Measurements from ENCODE around the gene DENND5A. TPM values are rescaled to one million over a fixed set of nuclear protein-coding genes. Genes with fewer than 3 reads are reported as not detected.

The DENND5A gene
- total and polyA plus RNA-seq, 2 of the 8 experiments (the other 6 are each of a cell fraction or from before 2014, with no cell fraction given) = 65.7 to 139 TPM

DNA sequence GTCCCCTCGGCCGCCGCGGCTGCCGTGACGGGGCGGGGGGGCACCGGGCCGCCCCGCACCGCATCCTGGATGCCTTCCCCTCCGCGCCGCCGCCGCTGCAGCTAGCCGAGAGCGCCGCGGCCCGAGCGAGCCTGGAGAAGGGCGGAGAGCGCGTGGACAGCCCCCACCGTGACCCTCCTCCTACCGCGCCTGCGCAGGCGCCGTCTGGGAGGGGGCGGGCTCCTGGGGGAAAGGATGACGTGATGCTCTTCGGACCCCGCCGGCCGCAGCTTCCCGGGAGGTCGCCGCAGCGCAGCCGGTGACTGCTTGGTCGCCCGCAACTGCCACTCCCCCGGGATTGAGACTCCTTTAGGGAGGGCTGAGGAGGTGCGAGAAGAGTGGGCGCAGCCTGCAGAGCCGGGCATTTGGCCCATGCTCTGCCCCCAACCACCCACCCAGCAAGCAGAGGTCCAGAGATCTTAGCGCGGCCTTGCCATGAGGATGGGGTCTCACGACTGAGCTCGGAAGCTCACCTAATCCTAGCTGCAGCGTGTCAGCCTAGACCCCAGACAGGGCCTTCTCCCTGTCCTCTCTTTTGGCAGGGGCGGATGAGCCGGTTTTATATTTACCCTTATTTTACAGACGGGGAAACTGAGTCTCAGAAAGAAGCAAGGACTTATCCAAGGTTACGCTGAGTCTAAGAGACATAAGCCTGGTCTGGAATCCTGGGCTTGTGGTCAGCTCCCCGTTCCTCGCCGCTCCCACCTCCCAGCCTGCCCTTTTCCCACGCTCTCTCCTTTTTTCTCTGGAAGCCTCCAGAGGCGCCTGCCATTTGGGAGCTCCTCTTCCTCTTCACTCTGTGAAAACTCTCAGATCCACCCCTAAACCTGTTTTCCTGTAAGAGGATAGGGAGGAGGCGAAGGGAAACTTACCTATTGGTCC, at the start of gene DENND5A (continued):
- TF ChIP-seq, protein P1, sequence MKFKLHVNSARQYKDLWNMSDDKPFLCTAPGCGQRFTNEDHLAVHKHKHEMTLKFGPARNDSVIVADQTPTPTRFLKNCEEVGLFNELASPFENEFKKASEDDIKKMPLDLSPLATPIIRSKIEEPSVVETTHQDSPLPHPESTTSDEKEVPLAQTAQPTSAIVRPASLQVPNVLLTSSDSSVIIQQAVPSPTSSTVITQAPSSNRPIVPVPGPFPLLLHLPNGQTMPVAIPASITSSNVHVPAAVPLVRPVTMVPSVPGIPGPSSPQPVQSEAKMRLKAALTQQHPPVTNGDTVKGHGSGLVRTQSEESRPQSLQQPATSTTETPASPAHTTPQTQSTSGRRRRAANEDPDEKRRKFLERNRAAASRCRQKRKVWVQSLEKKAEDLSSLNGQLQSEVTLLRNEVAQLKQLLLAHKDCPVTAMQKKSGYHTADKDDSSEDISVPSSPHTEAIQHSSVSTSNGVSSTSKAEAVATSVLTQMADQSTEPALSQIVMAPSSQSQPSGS (IDR thresholded peaks at IDR 0.05; ENCODE audit: low read length) = peak; percentile 92; the same call in 1 of the 2 replicates
- peak in 1 of 2 experiments; percentile 40; a peak in 1 of 4 replicates for TF ChIP-seq SIN3A (conservative IDR thresholded peaks at IDR 0.05 in 1 of 2, IDR thresholded peaks at IDR 0.05 in 1 of 2; ENCODE audit: low read depth in 1 of 2, low read length in 2 of 2)
- peak; percentile 71 to 87 for TF ChIP-seq POLR2A (IDR thresholded peaks at IDR 0.05; ENCODE audit: control extremely low read depth in 1 of 2, low read depth in 2 of 2, low read length in 2 of 2)
- TF ChIP-seq EP300 (IDR thresholded peaks at IDR 0.05; ENCODE audit: borderline replicate concordance in 1 of 2, low read depth in 2 of 2, low read length in 2 of 2) = no peak
- peak; percentile 67 for TF ChIP-seq KDM4A (IDR thresholded peaks at IDR 0.05; ENCODE audit: low read depth, low read length, severe bottlenecking)
- TF ChIP-seq CHD1 (IDR thresholded peaks at IDR 0.05; ENCODE audit: low read depth, low read length) = no peak
- TF ChIP-seq, protein P2, sequence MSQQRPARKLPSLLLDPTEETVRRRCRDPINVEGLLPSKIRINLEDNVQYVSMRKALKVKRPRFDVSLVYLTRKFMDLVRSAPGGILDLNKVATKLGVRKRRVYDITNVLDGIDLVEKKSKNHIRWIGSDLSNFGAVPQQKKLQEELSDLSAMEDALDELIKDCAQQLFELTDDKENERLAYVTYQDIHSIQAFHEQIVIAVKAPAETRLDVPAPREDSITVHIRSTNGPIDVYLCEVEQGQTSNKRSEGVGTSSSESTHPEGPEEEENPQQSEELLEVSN (IDR thresholded peaks at IDR 0.05) = peak; percentile 24
- TF ChIP-seq JUND (IDR thresholded peaks at IDR 0.05; ENCODE audit: low read length) = peak; percentile 73; the same call in 1 of the 2 replicates
- TF ChIP-seq, protein P3, sequence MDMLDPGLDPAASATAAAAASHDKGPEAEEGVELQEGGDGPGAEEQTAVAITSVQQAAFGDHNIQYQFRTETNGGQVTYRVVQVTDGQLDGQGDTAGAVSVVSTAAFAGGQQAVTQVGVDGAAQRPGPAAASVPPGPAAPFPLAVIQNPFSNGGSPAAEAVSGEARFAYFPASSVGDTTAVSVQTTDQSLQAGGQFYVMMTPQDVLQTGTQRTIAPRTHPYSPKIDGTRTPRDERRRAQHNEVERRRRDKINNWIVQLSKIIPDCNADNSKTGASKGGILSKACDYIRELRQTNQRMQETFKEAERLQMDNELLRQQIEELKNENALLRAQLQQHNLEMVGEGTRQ (IDR thresholded peaks at IDR 0.05; ENCODE audit: low read length) = no peak
- TF ChIP-seq ASH2L (IDR thresholded peaks at IDR 0.05; ENCODE audit: low read length) = no peak
- no peak for TF ChIP-seq POU5F1 (IDR thresholded peaks at IDR 0.05; ENCODE audit: low read depth, low read length)
- peak; percentile 61 for TF ChIP-seq TAF7 (optimal IDR thresholded peaks at IDR 0.05; ENCODE audit: borderline replicate concordance, low read depth, low read length)
- TF ChIP-seq TAF1 (IDR thresholded peaks at IDR 0.05; ENCODE audit: low read depth, low read length) = peak; percentile 52
- TF ChIP-seq CREB1 (IDR thresholded peaks at IDR 0.05) = peak; percentile 45
- peak; percentile 40; the same call in 1 of the 2 replicates for TF ChIP-seq TBP (IDR thresholded peaks at IDR 0.05; ENCODE audit: low read depth, low read length)
- peak; percentile 74 for TF ChIP-seq NRF1 (IDR thresholded peaks at IDR 0.05; ENCODE audit: low read depth, low read length)
- peak; percentile 79 for TF ChIP-seq POLR2AphosphoS5 (IDR thresholded peaks at IDR 0.05; ENCODE audit: low read depth, low read length)

All from H1 (cell line).